ENCODE results near the gene ZIC5. TPM values are rescaled to one million over a fixed set of nuclear protein-coding genes. Genes with fewer than 3 reads are reported as not detected.

ZIC5 gene
- total RNA-seq, 1 donor from 2014 or later, result not detected

DNA sequence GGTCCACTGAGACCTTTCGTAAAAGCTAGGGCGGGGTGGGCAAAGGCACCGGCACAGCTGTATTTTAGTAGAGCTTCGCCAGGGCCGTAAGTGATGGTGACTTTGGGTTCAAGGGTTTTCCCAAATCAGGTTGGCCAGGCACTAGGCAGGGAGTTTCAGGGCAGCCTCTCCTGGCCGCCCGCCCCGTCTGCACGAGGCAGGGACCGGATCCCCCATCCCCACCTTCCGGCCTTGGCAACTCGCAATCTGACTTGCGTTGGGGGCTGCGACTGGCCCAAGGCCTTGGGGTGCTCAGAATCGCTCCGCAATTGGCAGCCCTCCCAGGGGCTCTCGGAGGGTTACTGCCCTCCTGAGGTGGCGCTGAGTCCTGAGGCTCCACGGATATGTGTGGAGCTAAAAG is 4.1 kb upstream of the ZIC5 start:
- DNase-seq, result no peak

DNA sequence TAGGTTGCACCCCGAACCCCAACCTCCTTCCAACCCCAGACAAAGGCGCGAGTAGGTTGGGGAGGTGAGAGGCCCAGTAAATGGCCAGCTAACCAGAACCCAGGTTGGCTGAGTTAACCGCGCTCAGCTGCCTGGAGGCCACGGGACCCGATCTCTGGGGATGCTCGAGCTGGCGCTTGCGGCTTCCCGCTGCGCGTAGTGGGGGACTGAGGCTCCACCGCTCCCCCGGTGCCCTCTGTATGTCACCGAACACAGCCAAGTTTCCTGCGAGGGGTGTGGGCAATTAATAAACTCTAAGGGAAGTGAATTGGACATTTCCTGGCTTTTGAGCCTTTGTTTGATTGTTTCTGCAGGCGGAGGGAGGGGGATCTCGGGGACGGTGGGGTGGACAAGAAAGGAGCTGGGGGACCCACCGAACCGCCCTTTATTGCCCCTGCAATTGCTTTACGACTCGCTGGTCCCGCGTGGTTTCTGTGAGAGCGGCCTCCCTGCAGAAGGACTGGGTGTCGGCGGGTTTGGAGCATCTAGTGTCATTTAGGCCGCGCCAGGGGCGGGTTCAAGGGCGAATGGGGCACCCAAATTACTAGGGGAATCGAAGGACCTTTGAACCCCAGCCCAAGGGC is 3.5 kb upstream of the ZIC5 start:
- no peak for DNase-seq

DNA sequence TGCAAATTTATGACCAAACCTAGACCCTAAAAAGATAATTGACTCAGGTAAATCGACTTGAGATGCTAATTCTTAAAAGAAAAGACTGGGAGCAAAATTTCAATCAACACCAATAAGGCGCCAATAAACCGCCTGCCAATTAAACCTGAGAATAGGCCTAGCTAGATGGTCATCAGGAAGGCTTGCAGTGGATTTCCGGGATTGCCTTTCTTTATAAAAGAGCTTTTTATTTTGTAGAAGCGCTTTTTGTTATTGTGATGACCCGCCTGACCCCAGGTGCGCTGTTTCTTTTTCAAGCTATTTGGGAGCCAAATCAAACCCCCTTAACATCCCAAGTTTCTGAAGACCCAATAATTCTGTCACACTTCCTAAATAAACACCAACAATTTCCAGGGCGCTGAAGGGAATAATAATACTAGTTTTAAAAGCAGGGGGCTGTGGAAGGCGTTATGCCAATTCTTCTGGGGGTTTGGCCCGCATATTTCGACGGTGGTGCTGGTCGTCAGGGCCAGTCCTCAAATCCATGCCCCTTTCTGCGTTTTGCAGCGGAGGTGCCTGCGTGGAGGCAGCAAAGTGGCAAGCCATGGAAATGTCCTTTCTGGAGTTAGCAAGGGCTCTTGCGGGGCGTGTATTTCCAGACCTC is 2.9 kb upstream of the ZIC5 start:
- DNase-seq, result no peak

DNA sequence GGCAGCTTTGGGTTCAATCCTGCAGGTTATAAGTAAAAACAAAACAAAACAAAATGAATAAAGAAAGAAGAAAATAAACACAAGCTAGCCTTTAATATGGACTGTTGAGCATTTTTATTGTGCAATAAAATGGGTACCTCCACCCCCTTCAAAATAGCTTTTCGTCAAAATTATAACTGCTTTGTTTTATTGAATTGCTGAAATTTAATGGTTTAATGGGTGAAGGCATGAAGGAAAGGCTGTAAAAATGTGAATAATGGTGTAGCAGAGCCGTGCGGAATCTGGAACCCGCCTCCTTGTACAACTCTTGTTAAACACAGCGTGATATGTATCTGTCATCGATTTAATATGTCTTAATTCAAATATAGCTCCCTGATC is 2.2 kb upstream of the ZIC5 start:
- no peak for DNase-seq

DNA sequence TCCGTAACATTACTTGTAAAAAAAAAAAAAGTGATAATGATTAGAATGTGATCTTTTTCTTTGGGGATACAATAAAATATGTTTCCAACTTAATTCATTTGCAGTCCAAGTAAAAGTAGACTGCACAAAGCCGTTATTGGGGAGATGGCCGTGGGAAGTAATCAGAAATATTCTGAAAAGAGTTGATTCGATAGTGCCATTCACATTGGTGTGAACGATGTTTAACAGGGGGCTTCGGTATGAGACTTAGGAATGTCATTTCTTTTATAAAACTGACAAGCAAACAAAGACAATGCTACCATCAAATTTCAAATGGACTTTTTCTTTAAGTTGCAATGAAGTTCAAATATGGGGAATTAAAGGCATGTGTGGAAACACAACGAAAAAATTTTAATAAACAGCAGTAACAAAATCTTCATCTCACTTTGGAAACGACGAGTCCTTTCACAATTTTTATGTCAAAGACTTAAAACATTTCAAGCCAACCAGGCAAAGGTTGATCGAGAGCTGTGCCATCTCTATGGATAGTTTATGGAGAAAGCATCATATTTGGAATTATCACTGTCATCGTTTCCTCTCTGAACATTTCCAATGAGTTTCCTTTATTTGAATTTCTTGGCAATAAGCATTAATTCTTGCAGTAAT is 1.7 kb upstream of the ZIC5 start:
- no peak for DNase-seq

DNA sequence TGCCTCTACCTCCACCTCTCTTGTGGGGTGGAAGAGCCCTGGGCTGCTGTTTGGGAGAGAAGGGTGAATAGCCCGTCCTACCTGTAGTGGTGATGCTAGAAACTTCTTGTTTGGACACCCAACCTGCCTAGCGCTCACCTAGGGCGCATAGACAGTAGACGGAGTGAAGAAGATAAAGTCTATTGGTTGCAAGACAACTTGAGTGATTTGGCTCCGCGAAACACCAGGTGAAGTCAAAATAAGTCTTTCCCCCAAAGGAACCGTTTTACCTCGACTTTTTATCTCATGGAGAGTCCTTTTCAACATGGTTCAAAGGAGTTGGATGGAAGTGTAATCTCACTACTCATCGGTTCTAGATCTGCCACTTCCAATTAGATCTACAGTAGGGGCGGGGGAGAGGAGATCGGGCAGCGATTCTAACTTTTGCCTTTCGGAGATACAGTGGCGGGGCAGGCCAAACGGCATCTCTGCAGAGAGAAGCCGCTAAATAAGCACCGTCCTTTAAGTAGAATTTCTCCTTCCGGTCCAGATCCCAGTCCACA is 694 bp upstream of the ZIC5 start:
- DNase-seq, result no peak

DNA sequence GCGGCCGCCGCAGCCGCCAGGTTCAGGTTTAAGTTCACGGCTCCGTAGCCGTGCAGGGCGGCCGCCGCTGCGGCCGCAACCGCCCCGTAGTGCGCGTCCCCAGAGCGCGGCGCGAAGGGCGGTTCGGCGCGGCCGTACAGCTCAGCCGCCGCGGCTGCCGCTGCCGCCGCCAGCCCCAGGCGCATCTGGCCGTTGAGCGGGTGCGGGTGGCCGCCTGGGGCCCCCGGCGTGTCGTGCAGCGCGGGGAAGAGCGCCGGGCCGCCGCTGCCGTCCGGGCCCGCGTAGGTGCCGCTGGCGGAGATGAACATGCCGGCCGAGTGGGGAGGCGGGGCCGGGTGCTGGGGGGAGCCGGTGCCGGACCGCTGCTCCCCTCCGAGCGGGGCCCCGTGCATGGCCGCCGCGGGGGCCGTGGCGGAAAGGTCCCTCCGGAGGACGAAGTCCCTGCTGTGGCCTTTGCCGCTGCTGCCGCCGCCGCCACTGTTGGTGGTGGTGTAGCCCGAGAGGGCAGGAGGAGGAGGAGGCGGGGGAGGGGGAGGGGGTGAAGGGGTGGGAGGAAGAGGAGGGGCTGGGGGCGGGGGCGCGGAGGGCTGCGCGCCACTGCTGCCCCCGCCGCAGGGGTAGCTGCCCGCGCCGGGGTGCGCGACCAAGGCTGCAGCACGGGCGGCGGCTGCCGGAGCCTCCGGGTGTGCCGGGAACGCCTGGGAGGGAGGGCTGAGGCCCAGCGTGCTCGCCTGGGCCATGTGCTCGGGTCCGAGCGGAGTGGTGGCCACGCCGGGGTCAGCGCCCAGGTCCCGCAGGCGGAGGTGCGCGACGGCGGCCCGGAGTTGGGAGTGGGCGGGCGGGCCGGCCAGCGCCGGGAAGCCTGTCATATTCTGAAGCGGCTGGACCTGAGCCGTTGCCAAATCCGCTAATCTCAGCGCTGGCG is 654 bp downstream of the ZIC5 start:
- no peak for DNase-seq

DNA sequence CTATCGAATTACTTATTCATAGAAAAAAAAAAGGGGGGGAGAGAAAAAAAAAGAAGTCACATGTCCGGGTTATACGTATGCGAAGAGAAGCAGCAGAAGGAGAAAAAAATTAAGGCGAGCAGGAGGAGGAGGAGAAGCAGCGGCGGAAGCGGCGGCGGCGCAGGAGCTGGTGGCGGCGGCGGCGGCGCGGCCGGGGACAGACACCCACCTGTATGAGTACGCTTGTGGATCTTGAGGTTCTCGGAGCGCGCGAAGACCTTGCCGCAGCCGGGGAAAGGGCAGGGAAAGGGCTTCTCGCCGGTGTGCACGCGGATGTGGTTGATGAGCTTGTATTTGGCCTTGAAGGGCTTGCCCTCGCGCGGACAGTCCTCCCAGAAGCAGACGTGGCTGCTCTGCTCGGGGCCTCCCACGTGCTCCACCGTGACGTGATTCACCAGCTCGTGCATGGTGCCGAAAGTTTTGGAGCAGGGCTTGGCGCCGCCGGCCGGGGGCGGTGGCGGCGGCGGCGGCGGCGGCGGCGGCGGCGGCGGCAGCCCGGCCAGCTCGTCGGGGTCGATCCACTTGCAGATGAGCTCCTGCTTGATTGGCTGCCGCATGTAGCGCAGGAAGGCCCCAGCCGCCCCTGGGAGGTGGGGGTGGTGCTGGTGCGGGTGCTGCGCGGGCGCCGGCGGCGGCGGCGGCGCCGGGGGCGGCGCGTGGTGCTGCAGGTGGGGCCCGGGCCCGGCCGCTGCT is 1.5 kb downstream of the ZIC5 start:
- no peak for DNase-seq

DNA sequence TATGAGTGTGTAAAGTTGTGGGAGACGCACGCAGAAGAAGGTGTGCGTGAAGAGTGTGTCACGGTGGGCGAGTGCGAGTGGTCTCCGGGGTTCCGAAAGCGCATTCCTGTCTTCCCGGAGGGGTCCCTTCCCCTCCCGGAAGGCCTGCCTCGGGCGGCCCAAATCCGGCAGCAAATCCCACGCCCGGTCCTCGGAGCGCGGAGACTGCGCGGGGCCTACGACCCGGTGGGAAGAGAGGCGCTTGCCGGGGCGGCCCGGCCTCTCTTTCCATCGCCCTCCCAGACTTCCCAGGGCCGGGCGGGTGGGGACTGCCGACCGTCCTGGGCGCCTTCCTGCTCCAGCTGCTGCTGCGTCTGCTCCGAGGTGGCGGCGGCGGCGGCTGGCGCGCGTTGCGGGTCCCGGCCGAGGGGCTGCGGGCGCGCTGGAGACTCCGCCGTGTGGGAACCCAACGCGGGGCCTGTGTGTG is 2.1 kb downstream of the ZIC5 start:
- no peak for DNase-seq

DNA sequence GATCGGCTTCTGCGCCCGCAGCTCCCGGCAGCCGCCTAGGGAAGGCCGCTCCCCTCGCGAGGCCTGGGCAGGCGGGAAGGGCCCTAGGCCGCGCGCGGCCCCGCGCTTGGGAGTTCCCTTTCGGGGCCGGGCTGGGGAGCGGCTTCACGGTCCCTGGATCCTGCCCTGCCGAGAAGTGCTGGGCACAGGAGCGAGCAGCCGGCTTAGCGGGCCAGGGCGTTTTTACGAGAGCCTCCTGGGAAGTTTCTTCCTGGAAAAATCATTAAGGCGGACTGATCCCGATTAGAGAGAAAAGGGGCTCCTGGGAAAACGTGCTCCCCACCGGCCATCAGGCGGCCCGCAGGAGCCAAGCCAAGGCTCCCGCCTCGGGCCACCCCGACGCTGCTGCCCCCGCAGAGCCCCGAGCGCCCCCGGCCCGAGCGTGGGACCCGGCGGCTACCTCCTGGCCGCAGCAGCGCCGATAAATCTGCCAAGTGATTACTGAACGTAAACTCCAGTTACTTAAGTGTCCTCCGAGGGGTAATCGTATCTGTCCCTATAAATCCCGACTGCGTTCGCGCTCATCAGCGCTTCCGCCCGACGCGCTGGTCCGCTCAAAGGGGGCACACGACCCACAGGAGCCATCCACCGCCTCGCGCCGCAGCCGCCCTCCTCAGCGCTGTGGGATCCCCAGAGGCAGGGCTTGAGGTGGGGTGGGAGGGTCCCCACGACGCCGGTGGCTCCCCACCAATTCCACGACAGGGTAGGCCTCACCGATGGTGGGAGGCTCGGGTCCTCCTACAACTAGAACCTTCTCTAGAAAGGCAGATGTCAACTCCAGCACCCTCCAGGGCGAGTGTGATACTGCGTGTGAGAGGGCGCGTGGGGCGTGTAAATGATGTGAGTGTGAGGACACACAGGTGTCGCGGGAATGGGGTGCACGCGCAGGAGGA is 2.8 kb downstream of the ZIC5 start:
- DNase-seq, result no peak

DNA sequence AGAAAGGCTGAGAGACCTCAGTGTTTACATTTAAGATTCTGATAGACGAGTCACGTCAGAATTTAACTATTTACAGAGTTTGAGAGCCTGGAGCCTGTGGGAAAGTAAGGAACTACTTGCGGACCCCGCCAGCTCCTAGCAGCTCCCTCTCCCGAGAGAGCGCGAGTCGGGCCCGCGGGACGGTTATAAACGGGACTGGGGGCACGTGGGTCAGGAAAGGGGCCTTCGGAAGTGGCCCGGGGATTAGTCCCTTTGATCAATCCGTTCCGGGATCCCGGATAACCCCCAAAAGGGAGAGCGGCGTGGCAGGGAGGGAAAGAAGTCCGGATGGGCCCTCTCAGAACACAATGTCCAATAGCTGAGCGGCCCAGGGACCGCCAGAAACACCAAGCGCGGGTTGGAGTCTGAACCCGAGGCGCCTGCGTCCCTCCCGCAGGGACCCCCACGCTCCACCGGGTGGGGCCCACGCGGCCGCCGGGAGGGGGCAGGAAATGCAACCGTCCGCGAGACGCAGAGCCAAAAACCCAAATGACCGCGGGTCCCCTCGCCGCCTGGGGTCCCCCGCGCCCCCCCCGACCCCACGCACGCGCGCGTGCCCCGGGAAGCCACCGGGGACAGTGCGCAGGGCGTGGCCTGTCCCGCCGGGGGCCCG is 3.6 kb downstream of the ZIC5 start:
- DNase-seq, result no peak

DNA sequence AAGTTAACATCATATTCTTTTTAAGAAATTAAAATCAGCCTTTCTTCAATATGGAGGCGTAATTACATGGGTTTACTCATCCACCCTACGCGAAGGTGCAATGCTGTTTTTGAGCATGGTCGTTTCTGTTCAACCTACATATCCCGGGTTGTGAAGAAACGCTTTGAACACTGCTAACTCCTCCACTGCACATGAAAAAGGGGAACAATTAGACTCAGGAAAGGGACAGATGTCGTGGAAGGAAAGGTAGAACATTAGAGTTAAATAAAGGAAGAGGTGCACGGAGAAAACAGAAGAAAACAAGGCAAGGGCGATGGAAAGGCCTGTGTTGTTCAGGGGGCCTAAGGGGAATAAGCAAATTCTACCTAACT is 4.1 kb downstream of the ZIC5 start:
- DNase-seq, result no peak

DNA sequence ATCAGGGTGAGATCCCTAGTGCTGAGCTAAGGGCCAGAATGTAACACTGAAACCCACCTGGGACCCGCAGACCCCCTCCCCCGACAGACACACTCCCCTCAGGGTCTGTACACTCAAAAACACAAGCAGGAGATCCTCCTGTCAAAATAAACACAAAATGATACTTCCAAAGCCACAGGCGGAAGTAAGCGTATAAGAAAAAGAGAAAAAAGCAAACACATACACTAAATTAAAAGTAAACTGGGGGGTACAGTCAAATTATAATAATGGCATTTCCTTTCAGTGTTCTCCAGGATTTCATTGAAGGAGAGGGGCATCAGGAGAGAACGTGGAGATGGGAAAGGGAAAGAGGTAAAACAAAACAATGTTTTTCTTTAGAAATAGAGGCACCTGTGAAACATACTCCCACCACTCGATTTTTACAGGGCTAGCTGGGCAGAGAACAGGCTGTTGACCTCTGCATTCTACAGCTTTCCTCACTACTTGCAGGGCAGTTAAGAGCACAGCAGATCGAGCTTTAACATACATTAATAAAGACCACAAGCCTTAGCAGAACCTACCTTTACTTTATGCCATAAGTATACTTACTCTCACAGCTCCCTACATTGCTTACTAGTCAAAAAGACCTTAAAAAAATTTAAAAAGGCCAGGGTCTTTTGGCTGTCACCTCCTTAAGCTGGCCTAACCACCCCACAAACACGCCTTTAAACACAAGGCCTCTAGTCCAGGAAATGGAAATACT is 5.3 kb downstream of the ZIC5 start:
- DNase-seq, result no peak

DNA sequence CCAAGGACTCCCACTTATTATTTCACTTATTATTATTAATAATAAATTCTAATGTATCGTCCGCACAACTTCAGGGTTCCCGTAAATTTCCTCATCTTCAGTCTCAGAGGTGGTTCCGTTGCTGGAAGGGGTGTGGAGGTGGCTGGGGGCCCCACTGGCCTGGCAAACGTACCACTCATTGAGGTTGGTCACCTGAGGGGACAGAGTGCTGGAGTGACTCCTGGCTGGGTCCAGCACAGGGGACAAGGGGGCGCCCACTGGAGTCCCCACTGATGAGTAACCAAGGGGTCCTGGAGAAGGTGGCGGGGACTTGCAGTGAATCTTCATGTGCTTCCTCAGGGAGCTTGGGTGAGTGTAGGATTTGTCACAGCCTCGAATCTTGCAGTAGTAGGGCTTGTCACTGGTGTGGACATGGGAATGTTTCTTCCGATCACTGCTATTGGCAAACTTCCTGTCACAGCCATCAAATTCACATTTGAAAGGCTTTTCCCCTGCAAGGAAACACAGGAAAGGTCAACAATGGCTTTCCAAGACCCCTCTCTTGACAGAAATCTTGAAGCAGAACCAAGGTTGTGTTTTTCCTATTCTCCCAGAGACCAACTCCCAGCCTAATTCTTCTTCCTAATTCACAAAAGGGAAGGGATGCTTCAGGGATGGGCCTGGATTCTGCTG is 6.1 kb downstream of the ZIC5 start:
- DNase-seq, result no peak

DNA sequence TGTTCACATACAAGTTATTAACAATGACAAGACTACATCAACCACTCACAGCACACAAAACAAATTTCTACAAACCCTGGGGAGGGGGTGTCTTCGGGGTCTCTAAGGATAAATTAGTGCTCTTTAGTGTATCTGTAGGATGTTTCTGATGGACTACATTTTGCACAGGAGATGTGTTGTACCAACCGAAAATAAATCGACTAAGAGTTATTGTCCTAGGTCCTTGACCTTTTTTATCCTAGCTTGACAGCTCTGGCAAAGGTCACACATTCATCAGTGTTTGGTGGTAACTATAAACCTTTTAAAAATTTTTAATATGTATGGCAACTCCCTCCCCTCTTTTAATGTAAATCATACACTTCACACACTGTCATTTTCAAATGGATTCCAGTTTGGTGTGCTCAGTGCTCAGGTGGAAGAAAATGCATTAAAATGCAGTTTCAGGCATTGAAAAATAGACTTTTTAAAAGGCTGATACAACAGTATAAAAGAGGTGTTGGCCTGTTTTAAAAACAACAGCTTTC is 7.7 kb downstream of the ZIC5 start:
- no peak for DNase-seq

DNA sequence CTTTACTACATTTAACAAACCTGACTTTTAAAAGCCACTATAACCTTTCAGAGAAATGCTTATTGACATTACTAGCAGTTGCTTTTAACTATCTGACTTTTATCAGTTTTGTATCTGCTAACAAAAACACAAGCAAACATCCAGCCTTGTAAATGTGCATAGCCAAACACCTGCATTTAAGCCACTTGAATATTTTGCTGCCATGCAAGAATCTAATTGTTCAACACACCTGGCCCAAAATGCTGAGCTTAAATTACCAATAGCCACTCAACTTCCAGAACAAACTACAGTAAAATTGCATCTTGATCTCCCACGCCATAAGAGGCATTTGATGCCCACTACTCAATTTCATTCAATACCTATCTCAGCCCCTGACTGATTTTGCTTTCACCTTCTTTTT is 9.3 kb downstream of the ZIC5 start:
- DNase-seq, result no peak

DNA sequence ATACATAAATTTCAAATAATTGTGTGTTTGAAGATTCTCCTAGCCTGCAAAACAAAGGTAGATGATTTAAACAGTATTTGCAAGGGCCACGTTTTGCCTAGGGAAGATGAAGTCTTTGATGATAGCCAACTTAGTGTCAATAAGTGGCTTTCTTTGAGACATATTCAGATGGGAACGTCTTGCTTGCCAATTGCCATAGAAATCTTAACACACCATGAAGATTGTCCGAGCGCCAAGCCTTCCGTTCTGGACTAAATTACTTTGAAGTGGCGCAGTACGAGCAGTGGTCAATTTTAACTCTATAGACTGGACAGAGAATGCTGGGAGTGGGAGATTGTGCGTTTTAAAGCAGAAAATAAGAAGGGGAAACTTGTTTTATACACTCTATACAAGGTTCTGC is 9.9 kb downstream of the ZIC5 start:
- DNase-seq, result no peak

DNA sequence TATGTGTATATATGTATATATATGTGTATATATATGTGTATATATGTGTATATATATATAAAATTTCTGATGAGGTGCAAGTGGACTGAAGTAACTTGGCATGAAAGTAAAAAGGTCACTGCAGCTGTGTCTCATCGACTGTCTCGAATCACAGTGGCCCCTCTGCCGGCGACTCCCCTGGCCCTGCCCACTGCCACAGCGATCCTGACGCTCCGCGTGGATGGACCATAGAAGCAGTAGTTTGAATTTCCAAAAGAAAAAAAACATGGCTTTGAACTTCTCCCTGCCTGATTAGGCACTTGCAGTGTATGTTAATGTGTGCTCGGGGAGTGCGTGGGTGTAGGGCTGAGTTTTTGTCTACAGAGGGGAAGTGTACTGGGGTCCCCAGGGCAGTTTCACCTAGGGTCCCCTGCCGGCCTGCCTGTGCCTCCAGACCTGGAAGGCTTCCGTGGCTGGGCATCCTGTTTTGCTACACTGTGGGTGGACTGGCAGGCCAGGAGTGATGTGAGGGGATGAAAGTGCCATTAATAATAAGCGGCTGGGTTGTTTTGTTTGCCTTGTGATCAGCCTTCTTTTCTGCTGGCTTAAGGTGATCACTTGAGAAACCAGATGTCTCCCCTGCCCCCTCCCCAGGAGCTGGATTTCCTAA is 10.8 kb downstream of the ZIC5 start:
- no peak for DNase-seq
